Activated T-cell treated with anti-CD3 and anti-CD28 coated beads, Interleukin-2, amount 50 U/mL, for 1 hour (primary cell): Measurements from ENCODE around the gene DLG2.

Experiments used
- DNase-seq: peaks from one replicate; pipeline ENCODE4 v3.0.0-alpha.2; 2020

Gene DLG2

DNA sequence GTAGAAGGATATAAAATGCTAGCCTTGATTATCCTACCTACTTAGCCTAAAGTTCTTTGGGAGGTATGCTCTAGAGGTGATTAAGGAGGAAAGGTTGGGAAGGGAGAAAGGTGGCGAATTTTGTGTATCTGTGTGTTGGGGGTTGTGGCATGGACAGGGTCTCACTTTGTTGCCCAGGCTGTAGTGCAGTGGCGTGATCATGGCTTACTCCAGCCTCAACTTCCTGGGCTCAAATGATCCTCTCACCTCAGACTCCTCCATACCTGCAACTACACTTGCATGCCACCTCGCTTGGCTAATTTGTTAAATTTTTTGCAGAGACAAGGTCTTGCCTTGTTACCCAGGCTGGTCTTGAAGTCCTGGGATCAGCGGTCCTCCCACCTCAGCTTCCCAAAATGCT, 1094.8 kb downstream of the DLG2 start:
- DNase-seq: no peak

DNA sequence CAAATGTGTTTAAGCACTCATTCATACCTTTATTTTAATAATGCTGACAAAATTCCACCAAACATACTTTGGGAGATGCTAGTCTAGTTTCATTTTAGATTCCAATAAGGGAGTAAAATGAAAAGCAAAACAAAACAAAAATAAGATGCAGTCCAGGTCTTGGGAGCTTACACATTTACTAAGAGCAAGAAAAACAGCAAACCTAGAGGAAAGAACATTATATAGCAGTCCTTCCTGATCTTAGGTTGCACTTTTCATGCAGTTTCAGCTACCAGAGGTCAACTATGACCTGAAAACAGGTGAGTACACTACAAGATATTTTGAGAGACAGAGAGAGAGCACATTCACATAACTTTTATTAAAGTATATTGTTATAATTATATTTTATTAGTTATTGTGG, 1100.9 kb downstream of the DLG2 start:
- no peak for DNase-seq

DNA sequence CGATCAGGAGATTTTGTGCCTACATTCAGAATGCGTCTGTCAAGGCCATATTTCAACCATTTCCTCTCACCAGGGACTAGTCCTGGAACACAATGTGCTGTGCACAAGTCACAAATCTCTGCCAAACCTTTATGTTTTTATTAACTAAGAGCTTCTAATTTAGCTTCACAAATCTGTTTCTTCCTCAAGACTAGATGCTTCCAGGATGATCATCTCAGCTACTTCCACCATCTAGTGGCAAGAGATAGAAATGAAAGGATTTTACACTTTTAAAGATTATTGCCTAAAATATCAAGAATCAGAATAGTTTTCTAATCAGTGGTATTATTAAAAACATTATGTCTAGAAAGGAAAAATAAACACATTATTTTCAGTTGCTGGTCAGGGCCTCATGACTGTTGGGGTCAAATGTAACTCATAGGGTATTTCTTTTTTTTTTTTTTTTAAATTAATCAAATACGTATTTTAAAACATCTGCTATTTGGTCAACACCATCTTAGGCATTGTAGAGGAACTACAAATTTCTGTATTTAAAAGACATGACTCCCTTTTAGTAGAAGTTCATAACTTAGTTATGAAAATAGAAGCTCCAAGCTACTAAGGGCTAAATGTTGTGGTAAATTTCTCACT, 1102.6 kb downstream of the DLG2 start:
- DNase-seq: no peak

DNA sequence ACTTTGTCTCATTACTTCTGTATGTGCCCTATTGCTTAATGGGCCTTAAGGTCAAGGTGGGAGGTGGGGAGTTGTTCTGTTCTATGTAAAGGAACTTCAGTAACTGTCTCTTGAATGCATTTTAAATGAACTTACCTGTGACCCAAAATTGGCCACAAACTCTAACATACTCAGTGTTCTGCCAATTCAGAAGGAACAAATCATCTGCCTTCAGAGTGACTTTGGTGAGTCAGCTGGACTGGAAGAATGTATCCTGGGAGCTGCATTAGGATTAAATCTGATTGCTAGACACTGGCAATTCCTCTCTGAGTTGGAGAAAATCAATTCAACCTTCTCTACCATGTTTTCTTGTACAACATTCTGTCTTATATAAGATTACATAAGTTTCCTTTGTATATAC, 1104.8 kb downstream of the DLG2 start:
- no peak for DNase-seq

- DNase-seq: no peak
Observed at GRCh38 chr11:84518631-84519183, 1108.4 kb downstream of the DLG2 start.

GRCh38 chr11:84514436-84514835, 1112.7 kb downstream of the DLG2 start:
- no peak for DNase-seq

- DNase-seq: no peak
Observed at GRCh38 chr11:84503503-84503902, 1123.6 kb downstream of the DLG2 start.

DNA sequence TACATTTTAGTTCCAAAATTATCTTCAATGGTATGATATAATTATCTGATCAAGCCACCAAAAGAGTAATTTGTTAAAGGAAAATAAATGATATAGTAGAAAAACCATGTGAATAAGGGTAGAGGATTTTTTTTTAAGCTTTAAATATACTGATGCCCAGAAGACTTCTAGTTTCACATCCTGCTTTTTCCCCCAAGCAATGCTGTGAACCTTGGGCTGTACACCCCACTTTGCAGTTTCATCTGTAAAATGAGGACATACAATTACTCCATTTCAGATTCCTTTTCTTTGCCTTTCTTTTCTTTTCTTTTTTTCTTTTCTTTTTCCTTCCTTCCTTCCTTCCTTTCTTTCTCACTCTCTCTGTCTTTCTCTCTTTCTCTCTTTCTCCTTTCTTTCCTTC, 1125.4 kb downstream of the DLG2 start:
- no peak for DNase-seq

DNA sequence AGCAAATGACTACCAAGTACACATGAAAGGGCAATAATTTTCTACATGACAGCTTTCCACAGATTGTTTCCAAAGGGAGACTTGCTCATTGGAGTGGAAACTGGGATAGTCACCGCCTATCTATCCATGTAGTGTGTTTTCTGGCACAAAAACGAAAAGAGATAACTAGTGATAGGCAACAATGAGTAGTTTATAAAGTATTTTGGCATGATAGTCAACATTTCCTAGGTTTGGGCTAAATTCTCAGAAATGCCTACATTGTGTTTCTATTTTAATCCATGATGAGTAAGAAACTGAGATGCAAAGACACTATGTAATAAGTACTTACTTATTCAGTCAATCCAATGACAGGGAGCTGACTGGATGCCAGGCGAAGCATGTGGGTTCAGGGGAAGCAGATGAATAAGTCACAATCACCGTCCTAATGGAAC, 1129.1 kb downstream of the DLG2 start:
- no peak for DNase-seq

DNA sequence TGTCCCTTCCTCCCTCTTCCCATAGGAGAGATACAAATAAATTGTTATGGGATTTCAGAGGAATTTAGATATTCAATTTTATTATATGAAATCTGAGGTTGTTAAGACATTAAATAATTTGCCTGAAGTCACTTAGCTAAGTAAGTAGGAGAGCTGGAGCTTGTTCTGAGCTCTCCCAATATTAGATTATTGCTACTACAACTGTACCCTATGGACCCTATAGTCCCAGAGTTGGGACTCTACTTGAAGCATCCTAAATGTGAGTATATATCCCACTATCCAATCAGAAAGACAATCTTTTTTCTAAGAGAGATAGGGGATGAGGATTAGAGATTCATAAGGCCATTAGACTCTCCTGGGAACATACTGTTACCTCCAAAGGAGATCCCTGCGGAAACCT, 1130.0 kb downstream of the DLG2 start:
- no peak for DNase-seq

GRCh38 chr11:84496122-84496521, 1131.0 kb downstream of the DLG2 start:
- DNase-seq: no peak

- DNase-seq: no peak
Observed at GRCh38 chr11:84480131-84480530, 1147.0 kb downstream of the DLG2 start.

GRCh38 chr11:84476581-84476980, 1150.6 kb downstream of the DLG2 start:
- no peak for DNase-seq

DNA sequence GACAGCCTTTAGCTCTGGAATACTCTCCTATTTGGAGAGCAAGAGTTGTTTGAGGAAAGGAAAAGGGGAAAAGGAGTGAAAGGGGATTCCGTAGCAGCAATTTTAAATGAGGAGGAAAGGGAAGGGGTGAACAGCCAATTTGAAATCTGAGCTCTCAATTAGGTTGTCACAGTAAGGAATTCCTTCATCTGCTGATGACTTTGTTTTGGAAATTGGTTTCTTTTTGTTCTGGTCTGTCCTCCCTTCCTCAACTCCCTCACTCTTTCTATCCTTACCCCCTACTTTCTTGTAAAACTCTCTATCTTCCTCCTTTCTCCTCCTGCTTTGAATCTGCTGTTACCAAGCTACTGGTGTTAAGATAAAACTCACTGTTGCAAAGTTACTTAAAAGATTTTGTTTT, 1155.6 kb downstream of the DLG2 start:
- no peak for DNase-seq

DNA sequence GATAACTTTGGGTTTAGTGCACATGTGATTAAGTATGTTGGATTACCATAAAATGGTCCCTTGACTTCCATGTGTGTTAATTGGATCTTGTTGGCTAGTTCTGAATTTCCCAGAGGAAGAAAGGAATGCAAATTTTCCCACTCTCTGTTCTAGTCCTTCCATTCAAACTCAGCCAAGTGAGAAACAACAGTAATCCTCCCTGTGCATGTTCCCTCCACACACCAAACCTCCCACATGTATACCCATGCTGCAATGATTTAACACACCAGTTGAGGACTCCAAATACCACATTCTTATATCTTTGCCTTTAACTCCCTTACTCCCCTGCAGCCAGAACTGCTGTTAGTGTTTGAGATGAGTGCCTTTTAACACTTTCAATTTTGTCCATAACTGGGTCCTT, 1158.9 kb downstream of the DLG2 start:
- DNase-seq: no peak

DNA sequence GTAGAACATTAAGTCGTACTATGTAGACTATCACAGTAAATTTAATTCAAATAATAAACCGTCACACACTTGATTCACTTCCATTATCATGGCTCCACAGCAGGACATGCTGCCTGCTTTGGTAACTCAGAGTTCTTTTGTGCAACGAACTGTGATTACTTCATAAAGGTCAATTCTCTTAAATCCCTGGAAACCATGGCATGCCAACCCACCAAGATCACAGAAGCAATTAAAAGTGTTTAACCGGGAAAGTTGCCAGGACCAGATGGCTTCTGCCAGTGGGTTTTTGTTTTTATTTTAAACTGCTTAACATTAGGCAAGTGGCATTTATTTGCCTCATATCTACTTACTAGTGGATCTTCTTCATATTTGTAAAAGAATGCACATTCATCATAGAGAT, 1162.1 kb downstream of the DLG2 start:
- no peak for DNase-seq

DNA sequence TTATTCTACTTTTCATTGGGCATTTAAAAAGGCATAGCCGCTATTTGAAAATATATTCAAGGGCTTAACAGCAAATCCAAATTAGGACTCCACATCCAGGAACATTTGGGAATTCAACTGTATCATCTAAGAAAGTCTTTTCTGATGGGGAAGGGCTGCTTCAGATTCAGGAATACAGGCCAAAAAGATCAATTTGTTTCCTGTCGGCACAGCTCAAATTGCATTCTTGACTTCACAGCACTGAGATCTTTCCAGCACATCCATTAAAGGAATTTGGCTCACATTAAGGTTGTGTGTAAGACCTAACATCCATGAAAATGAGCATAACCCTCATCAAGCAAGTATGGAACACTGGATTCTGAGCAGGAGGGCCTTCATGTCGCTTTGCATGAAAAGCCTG, 1171.5 kb downstream of the DLG2 start:
- no peak for DNase-seq

DNA sequence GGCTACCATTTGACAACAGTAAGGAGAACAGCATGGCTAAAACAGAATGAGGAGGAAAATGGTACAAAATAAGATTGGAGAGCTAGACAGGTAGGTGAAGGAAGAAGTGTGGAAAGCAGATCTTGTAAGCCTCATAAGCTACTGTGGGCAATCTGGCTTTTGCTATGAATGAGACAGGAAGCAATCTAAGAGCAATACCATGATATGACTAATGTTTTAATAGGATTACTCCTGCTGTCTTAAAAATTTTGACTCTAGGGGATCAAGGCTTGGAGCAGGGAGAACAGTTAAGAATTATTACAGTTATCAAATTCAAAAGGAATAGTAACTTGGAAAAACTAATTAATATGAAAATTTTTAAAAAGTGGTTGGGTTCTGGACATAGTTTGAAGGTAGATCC, 1174.9 kb downstream of the DLG2 start:
- no peak for DNase-seq

DNA sequence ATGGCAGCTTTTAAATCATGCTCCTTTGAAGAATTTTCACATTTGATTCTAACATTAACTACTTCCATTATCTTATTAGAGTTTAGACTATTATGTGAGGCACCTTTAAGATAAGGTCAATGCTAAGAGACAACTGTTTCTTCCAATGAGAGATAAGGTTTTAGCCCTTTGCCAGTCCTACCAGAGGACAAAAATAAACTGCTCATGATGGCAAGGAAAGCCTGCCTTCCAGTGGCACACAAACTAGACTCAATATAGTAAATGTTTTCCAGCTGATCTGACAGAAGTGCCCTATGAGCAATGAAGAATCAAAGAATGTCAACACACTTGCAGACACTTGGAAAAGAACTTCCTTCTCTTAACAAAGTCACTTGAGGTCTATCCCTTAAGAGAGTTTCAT, 1188.6 kb downstream of the DLG2 start:
- no peak for DNase-seq

- DNase-seq: no peak
Observed at GRCh38 chr11:84437071-84437980, 1189.8 kb downstream of the DLG2 start.

DNA sequence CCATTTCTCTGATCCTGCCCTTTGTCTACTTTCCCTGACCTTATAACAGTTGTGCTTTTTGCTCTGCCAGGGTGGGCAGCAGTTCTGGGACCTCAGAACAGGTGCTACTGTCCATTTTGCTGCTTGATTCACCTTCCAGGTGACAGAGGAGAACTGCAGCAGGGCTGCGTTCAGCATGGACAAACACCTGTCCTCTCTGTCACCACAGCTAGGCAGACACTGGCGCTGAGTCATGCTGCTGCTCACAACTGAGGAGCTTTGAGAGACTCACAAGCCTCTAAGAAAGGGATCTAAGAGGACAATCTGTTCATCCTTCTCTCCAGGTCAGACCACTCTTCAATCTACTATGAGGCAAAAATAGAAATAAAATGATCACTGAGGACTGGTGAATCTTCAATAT, 1196.5 kb downstream of the DLG2 start:
- no peak for DNase-seq

- DNase-seq: no peak
Observed at GRCh38 chr11:84425673-84426072, 1201.5 kb downstream of the DLG2 start.

GRCh38 chr11:84420271-84420670, 1206.9 kb downstream of the DLG2 start:
- DNase-seq: no peak

DNA sequence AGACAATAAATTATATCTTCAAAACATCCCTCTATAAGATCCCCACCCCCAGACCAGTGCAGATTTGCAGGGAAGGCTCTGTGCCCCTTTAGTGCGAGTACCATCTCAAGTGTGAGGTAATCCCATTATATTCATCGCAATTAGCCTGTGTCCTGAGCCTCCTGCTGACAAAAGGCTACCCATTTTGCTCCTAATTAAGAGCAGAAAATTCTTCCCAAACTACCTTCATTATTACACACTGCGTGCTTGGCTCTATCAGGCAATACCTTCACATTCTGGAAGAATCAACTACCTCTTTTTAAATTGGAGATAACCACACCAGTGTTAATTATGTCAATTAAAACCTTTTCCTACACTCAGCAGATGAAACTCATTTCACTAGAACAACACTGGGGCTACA, 1207.5 kb downstream of the DLG2 start:
- DNase-seq: no peak
